ENCODE measurements around the gene CAMK2D. TPM values are rescaled to one million over a fixed set of nuclear protein-coding genes. Genes with fewer than 3 reads are reported as not detected.
A peak's percentile ranks its signal among the peaks of the same experiment; 100 is the strongest.

CAMK2D gene
- total RNA-seq, 1 experiment from 2014 or later: 32.1 TPM

GRCh38 chr4:113447061-113447460, 314.5 kb downstream of the CAMK2D start:
- BruUV-seq (replicated peaks): no TSS peak
- TF ChIP-seq, protein P1, sequence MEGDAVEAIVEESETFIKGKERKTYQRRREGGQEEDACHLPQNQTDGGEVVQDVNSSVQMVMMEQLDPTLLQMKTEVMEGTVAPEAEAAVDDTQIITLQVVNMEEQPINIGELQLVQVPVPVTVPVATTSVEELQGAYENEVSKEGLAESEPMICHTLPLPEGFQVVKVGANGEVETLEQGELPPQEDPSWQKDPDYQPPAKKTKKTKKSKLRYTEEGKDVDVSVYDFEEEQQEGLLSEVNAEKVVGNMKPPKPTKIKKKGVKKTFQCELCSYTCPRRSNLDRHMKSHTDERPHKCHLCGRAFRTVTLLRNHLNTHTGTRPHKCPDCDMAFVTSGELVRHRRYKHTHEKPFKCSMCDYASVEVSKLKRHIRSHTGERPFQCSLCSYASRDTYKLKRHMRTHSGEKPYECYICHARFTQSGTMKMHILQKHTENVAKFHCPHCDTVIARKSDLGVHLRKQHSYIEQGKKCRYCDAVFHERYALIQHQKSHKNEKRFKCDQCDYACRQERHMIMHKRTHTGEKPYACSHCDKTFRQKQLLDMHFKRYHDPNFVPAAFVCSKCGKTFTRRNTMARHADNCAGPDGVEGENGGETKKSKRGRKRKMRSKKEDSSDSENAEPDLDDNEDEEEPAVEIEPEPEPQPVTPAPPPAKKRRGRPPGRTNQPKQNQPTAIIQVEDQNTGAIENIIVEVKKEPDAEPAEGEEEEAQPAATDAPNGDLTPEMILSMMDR (IDR thresholded peaks at IDR 0.05; ENCODE audit: unreplicated experiment): no peak
- intact Hi-C loops (cut with micrococcal nuclease): loop anchor here (2.0 kb wide), 1 partner anchor 22 kb away; no protein-coding TSS in a partner anchor
- H3K9me3 Mint-ChIP-seq (ENCODE audit: unreplicated experiment): no peaks in the 10 kb centered on the region
- H3K36me3 Mint-ChIP-seq (ENCODE audit: insufficient read depth, unreplicated experiment): peaks cover 15% of the 10 kb centered on the region
- peaks cover 39% of the 10 kb centered on the region for H3K4me1 Mint-ChIP-seq (ENCODE audit: insufficient read depth, unreplicated experiment)
- ChIA-PET POLR2A (interaction anchor here (0.6 to 8.3 kb wide), 8 partner anchors 11 to 532 kb away, joined by 3 to 88 read pairs (median 4); partner anchors contain the start of gene ARSJ), CTCF (interaction anchor here (0.9 to 1.0 kb wide), 2 partner anchors 16 to 314 kb away, joined by 4 read pairs; no protein-coding TSS in a partner anchor)
- no peaks in the 10 kb centered on the region for H3K27me3 Mint-ChIP-seq (ENCODE audit: insufficient read depth, unreplicated experiment)
- H3K4me3 Mint-ChIP-seq (ENCODE audit: unreplicated experiment): no peak overlapping the region
- no peak overlapping the region for H3K27ac Mint-ChIP-seq (ENCODE audit: low read depth, unreplicated experiment)
- DNase-seq (ENCODE audit: unreplicated experiment): no peak

DNA sequence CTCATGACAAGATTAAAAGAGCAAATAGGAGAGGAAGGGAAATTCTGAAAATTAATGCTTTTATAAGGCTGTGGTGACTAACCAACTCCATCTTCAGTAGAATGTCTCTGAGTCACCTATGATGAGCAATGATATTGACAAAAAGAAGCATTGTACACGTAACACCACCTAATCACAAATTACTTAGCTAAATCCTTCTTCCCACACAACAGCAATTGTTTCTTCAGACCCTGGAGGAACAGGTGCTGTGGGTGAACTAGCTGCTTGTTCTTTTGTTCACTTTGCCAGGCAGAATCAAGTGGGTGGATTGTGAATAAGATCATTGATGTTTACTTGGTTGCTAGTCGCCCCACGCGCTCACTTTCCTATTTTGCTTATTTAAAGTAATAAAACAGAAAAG, 315.5 kb downstream of the CAMK2D start:
- TF ChIP-seq, protein P1 (IDR thresholded peaks at IDR 0.05; ENCODE audit: unreplicated experiment): no peak
- intact Hi-C loops (cut with micrococcal nuclease): loop anchor here (2.0 kb wide), 1 partner anchor 23 kb away; no protein-coding TSS in a partner anchor

GRCh38 chr4:113445286-113445685, 316.3 kb downstream of the CAMK2D start:
- no peaks in the 10 kb centered on the region for H3K9me3 Mint-ChIP-seq (ENCODE audit: unreplicated experiment)
- TF ChIP-seq, protein P1 (IDR thresholded peaks at IDR 0.05; ENCODE audit: unreplicated experiment): no peak
- peaks cover 15% of the 10 kb centered on the region for H3K36me3 Mint-ChIP-seq (ENCODE audit: insufficient read depth, unreplicated experiment)
- H3K27ac Mint-ChIP-seq (ENCODE audit: low read depth, unreplicated experiment): no peak overlapping the region
- intact Hi-C loops (cut with micrococcal nuclease): loop anchor here (2.0 kb wide), 2 partner anchors 30 to 316 kb away; partner anchors contain the start of gene CAMK2D
- peak; percentile 99 for DNase-seq (ENCODE audit: unreplicated experiment)
- peak overlapping the region; percentile 60 for H3K4me3 Mint-ChIP-seq (ENCODE audit: unreplicated experiment)
- peaks cover 35% of the 10 kb centered on the region for H3K4me1 Mint-ChIP-seq (ENCODE audit: insufficient read depth, unreplicated experiment)
- TSS peak; percentile 22 for BruUV-seq (replicated peaks)
- H3K27me3 Mint-ChIP-seq (ENCODE audit: insufficient read depth, unreplicated experiment): no peaks in the 10 kb centered on the region
- POLR2A ChIA-PET: interaction anchor here (0.7 to 8.3 kb wide), 5 partner anchors 9 to 428 kb away, joined by 4 to 88 read pairs (median 9); no protein-coding TSS in a partner anchor
- CTCF ChIA-PET: no interaction called here

More for the DNA sequence above, 315.5 kb downstream of the CAMK2D start:
- ChIA-PET POLR2A (interaction anchor here (0.6 to 8.3 kb wide), 13 partner anchors 10 to 1897 kb away, joined by 3 to 88 read pairs (median 4); partner anchors contain the start of gene ARSJ), CTCF (interaction anchor here (0.7 kb wide), 1 partner anchor 29 kb away, joined by 3 read pairs; no protein-coding TSS in a partner anchor)
- Mint-ChIP-seq H3K27me3 (ENCODE audit: insufficient read depth, unreplicated experiment) (no peaks in the 10 kb centered on the region), H3K4me3 (ENCODE audit: unreplicated experiment) (peak overlapping the region; percentile 60), H3K9me3 (ENCODE audit: unreplicated experiment) (no peaks in the 10 kb centered on the region), H3K27ac (ENCODE audit: low read depth, unreplicated experiment) (no peak overlapping the region), H3K4me1 (ENCODE audit: insufficient read depth, unreplicated experiment) (peaks cover 35% of the 10 kb centered on the region), H3K36me3 (ENCODE audit: insufficient read depth, unreplicated experiment) (peaks cover 15% of the 10 kb centered on the region)
- peak; percentile 92 for DNase-seq (ENCODE audit: unreplicated experiment)
- BruUV-seq (replicated peaks): no TSS peak

DNA sequence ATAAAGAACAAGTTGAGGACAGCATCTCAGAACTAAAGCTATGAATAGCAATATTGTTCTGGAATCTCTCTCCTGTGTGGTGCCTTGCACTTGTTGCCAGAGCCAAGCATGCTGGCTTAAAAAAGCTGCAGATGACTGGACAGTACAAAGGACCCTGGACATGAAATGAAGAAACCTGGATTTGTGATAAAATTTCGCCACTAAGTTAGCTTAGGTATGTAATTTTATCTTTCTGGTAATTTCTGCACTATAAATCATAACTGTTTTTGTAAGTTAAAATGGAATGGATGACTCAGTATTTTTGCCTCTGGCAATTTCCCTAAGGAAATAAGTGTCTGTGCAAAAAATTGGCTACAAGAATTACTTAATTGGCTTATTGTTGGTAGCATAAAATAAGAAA, 317.2 kb downstream of the CAMK2D start:
- Mint-ChIP-seq H3K4me3 (ENCODE audit: unreplicated experiment) (no peak overlapping the region), H3K9me3 (ENCODE audit: unreplicated experiment) (no peaks in the 10 kb centered on the region), H3K27ac (ENCODE audit: low read depth, unreplicated experiment) (no peak overlapping the region), H3K4me1 (ENCODE audit: insufficient read depth, unreplicated experiment) (peaks cover 35% of the 10 kb centered on the region), H3K27me3 (ENCODE audit: insufficient read depth, unreplicated experiment) (no peaks in the 10 kb centered on the region), H3K36me3 (ENCODE audit: insufficient read depth, unreplicated experiment) (peaks cover 15% of the 10 kb centered on the region)
- intact Hi-C loops (cut with micrococcal nuclease): loop anchor here (2.0 kb wide), 2 partner anchors 30 to 316 kb away; partner anchors contain the start of gene CAMK2D
- TF ChIP-seq, protein P1 (IDR thresholded peaks at IDR 0.05; ENCODE audit: unreplicated experiment): no peak
- CTCF ChIA-PET: interaction anchor here (0.6 to 0.8 kb wide), 3 partner anchors 24 to 1215 kb away, joined by 3 to 4 read pairs (median 3); no protein-coding TSS in a partner anchor
- POLR2A ChIA-PET: interaction anchor here (0.7 to 8.3 kb wide), 7 partner anchors 8 to 429 kb away, joined by 4 to 88 read pairs (median 5); no protein-coding TSS in a partner anchor
- peak; percentile 78 for DNase-seq (ENCODE audit: unreplicated experiment)
- no TSS peak for BruUV-seq (replicated peaks)

Measured in MCF 10A (cell line).